ENCODE measurements around the gene ALDH18A1.
"Not testable (repeated sequence)": the region's sequence is repeated elsewhere in the genome, so short reads cannot be mapped to it uniquely, and the experiment has no call there.

Gene ALDH18A1

GRCh38 chr10:95656291-95657164 is at the start of gene ALDH18A1:
Gene ALDH18A1 (minus strand): TSS chr10:95656711. CDS start chr10:95653377, 3,334 bp downstream.
- peak; percentile 98 for DNase-seq

GRCh38 chr10:95698415-95698814 is 41.9 kb upstream of the ALDH18A1 start:
- DNase-seq = no peak

GRCh38 chr10:95697429-95697828 is 40.9 kb upstream of the ALDH18A1 start:
- no peak for DNase-seq

- DNase-seq = peak; percentile 2
Observed at GRCh38 chr10:95694665-95695064, 38.2 kb upstream of the ALDH18A1 start.

GRCh38 chr10:95693668-95694534 is 37.4 kb upstream of the ALDH18A1 start, which contains the start of gene TCTN3:
Gene TCTN3 (minus strand): TSS chr10:95693927. CDS start chr10:95693899, 28 bp downstream.
- peak; percentile 99 for DNase-seq

- DNase-seq = no peak
Observed at GRCh38 chr10:95693071-95693667, 36.7 kb upstream of the ALDH18A1 start.

GRCh38 chr10:95691281-95691680 is 34.8 kb upstream of the ALDH18A1 start:
- no peak for DNase-seq

GRCh38 chr10:95688648-95689047 is 32.1 kb upstream of the ALDH18A1 start:
- DNase-seq = no peak

- no peak for DNase-seq
Observed at GRCh38 chr10:95683966-95684365, 27.5 kb upstream of the ALDH18A1 start.

- no peak for DNase-seq
Observed at GRCh38 chr10:95675403-95676116, 19.0 kb upstream of the ALDH18A1 start.

GRCh38 chr10:95674643-95675042 is 18.1 kb upstream of the ALDH18A1 start:
- DNase-seq = no peak

GRCh38 chr10:95672641-95673040 is 16.1 kb upstream of the ALDH18A1 start:
- not testable (repeated sequence) for DNase-seq

- no peak for DNase-seq
Observed at GRCh38 chr10:95664543-95664942, 8.0 kb upstream of the ALDH18A1 start.

GRCh38 chr10:95663496-95663895 is 7.0 kb upstream of the ALDH18A1 start:
- DNase-seq = no peak

- no peak for DNase-seq
Observed at GRCh38 chr10:95661818-95662217, 5.3 kb upstream of the ALDH18A1 start.

- DNase-seq = no peak
Observed at GRCh38 chr10:95660283-95660682, 3.8 kb upstream of the ALDH18A1 start.

GRCh38 chr10:95657250-95657649 is 739 bp upstream of the ALDH18A1 start:
- no peak for DNase-seq

- DNase-seq = no peak
Observed at GRCh38 chr10:95655571-95656290, 780 bp downstream of the ALDH18A1 start.

- no peak for DNase-seq
Observed at GRCh38 chr10:95653895-95654294, 2.6 kb downstream of the ALDH18A1 start.

GRCh38 chr10:95651346-95652060 is 5.0 kb downstream of the ALDH18A1 start:
- no peak for DNase-seq

GRCh38 chr10:95650232-95650631 is 6.3 kb downstream of the ALDH18A1 start:
- no peak for DNase-seq

Data from retina (tissue), 1 donor.